ENCODE measurements around the gene IFT80. TPM values are rescaled to one million over a fixed set of nuclear protein-coding genes. Genes with fewer than 3 reads are reported as not detected.

Gene IFT80
- total and polyA plus RNA-seq, 2 donors (not counting 1 experiment from before 2014, with no cell fraction given): 17.7 to 44.1 TPM

- H3K27me3 Mint-ChIP-seq: peaks cover 49% of the 10 kb centered on the region
- H3K27ac ChIP-seq (ENCODE audit: low read length in 2 of 2): no peak overlapping the region
- H3K9ac ChIP-seq (ENCODE audit: low read length): no peak overlapping the region
- H3K4me3 Mint-ChIP-seq: peak overlapping the region; percentile 82
- ChIA-PET POLR2A (no interaction called here), CTCF (no interaction called here)
- H3K4me1 Mint-ChIP-seq: peaks cover 21% of the 10 kb centered on the region
- no peak for ATAC-seq (ENCODE audit: low read depth)
- H3K9me3 Mint-ChIP-seq (ENCODE audit: insufficient read depth): no peaks in the 10 kb centered on the region
- peak overlapping the region; percentile 67 for H2AFZ ChIP-seq (ENCODE audit: insufficient read depth, low read depth, low read length, poor library complexity, severe bottlenecking)
- 7% methylated on average over 9 of the region's 12 CpGs for WGBS (ENCODE audit: insufficient coverage)
- peak; percentile 22 for DNase-seq
- no peaks in the 10 kb centered on the region for H3K36me3 ChIP-seq (replicated peaks in 1 of 2; ENCODE audit: control extremely low read depth in 1 of 2, control insufficient read depth in 1 of 2, extremely low read depth in 1 of 2, insufficient read depth in 2 of 2, low read length in 1 of 2)
- H3K27me3 ChIP-seq (replicated peaks in 1 of 4; ENCODE audit: control extremely low read depth in 1 of 4, control insufficient read depth in 3 of 4, insufficient read depth in 4 of 4, low read length in 3 of 4): peaks cover 0 to 40% (median 32%) of the 10 kb centered on the region in 4 experiments
- no peaks in the 10 kb centered on the region for H4K20me1 ChIP-seq (ENCODE audit: control insufficient read depth, insufficient read depth, low read length, poor library complexity, severe bottlenecking)
- H3K4me2 ChIP-seq (replicated peaks; ENCODE audit: low read depth, low read length, poor library complexity, severe bottlenecking): peak overlapping the region; percentile 88
- H3K79me2 ChIP-seq (ENCODE audit: control insufficient read depth, insufficient read depth, low read length): no peaks in the 10 kb centered on the region
- TF ChIP-seq EZH2 (IDR thresholded peaks at IDR 0.05; ENCODE audit: borderline replicate concordance, insufficient read depth, low read depth, low read length, poor library complexity, severe bottlenecking) (no peak), CTCF (IDR thresholded peaks at IDR 0.05) (no peak)
- no peak overlapping the region for H3K27ac Mint-ChIP-seq
- peaks cover 0 to 5% (median 0%) of the 10 kb centered on the region in 3 donors for H3K9me3 ChIP-seq (ENCODE audit: control extremely low read depth in 1 of 3, control insufficient read depth in 2 of 3, insufficient read depth in 1 of 3, low read length in 2 of 3)
- H3K4me1 ChIP-seq (ENCODE audit: control insufficient read depth in 2 of 2, insufficient read depth in 2 of 2, low read length in 2 of 2): peaks cover 22 to 23% of the 10 kb centered on the region in 2 donors
- no peak overlapping the region for H3K4me3 ChIP-seq (ENCODE audit: control extremely low read depth in 1 of 5, extremely low read depth in 1 of 5, insufficient read depth in 1 of 5, low read depth in 2 of 5, low read length in 4 of 5)
- intact Hi-C loops (cut with micrococcal nuclease): loop anchor here (10.0 kb wide), 1 partner anchor 181 kb away; no protein-coding TSS in a partner anchor
These were observed 174.8 kb downstream of the IFT80 start for GRCh38 chr3:160224256-160224655.

GRCh38 chr3:160221019-160221418 lies 178.0 kb downstream of the IFT80 start:
- Mint-ChIP-seq H3K4me1 (peaks cover 14% of the 10 kb centered on the region), H3K9me3 (ENCODE audit: insufficient read depth) (no peaks in the 10 kb centered on the region)
- CTCF ChIA-PET: no interaction called here

More at GRCh38 chr3:160221019-160221418, 178.0 kb downstream of the IFT80 start:
- intact Hi-C loops (cut with micrococcal nuclease): loop anchor here (10.0 kb wide), 1 partner anchor 184 kb away; no protein-coding TSS in a partner anchor
- Histone ChIP-seq H3K27me3 (replicated peaks in 1 of 4; ENCODE audit: control extremely low read depth in 1 of 4, control insufficient read depth in 3 of 4, insufficient read depth in 4 of 4, low read length in 3 of 4) (peaks cover 0 to 37% (median 24%) of the 10 kb centered on the region in 4 experiments), H3K27ac (ENCODE audit: low read length in 2 of 2) (no peak overlapping the region), H3K79me2 (ENCODE audit: control insufficient read depth, insufficient read depth, low read length) (no peaks in the 10 kb centered on the region), H3K4me1 (ENCODE audit: control insufficient read depth in 2 of 2, insufficient read depth in 2 of 2, low read length in 2 of 2) (peaks cover 12 to 14% of the 10 kb centered on the region in 2 donors), H3K36me3 (replicated peaks in 1 of 2; ENCODE audit: control extremely low read depth in 1 of 2, control insufficient read depth in 1 of 2, extremely low read depth in 1 of 2, insufficient read depth in 2 of 2, low read length in 1 of 2) (no peaks in the 10 kb centered on the region), H2AFZ (ENCODE audit: insufficient read depth, low read depth, low read length, poor library complexity, severe bottlenecking) (no peak overlapping the region), H4K20me1 (ENCODE audit: control insufficient read depth, insufficient read depth, low read length, poor library complexity, severe bottlenecking) (no peaks in the 10 kb centered on the region), H3K4me3 (ENCODE audit: control extremely low read depth in 1 of 5, extremely low read depth in 1 of 5, insufficient read depth in 1 of 5, low read depth in 2 of 5, low read length in 4 of 5) (no peak overlapping the region), H3K4me2 (replicated peaks; ENCODE audit: low read depth, low read length, poor library complexity, severe bottlenecking) (no peak overlapping the region), H3K9me3 (ENCODE audit: control extremely low read depth in 1 of 3, control insufficient read depth in 2 of 3, insufficient read depth in 1 of 3, low read length in 2 of 3) (peaks cover 0 to 5% (median 0%) of the 10 kb centered on the region in 3 donors), H3K9ac (ENCODE audit: low read length) (no peak overlapping the region)
- Mint-ChIP-seq H3K27me3 (peaks cover 46% of the 10 kb centered on the region), H3K27ac (no peak overlapping the region), H3K4me3 (no peak overlapping the region)
- TF ChIP-seq EZH2 (IDR thresholded peaks at IDR 0.05; ENCODE audit: borderline replicate concordance, insufficient read depth, low read depth, low read length, poor library complexity, severe bottlenecking) (no peak), CTCF (IDR thresholded peaks at IDR 0.05) (no peak)
- POLR2A ChIA-PET: no interaction called here
- DNase-seq (no peak), ATAC-seq (ENCODE audit: low read depth) (no peak)
- WGBS (ENCODE audit: insufficient coverage): 0% methylated on average over 1 of the region's 2 CpGs
